A673 (cell line): Measurements from ENCODE around the gene CHD2. TPM values are rescaled to one million over a fixed set of nuclear protein-coding genes. Genes with fewer than 3 reads are reported as not detected.

ENCODE experiments used
- BruUV-seq: library from RNA; stranded (reverse); fragments of 400-500 nt; replicated peaks from 2 replicates; lab custom pipeline; 2021; lab: Mats Ljungman, UMichigan
- CTCF ChIA-PET: fragments of 300-600 bp; sonication (Branson Sonifier 250); formaldehyde crosslinking; loops from one replicate; lab custom pipeline; 2022; ENCODE audit warnings: antibody characterized with exemption; lab: Charles Lee
- POLR2A ChIA-PET: fragments of 300-600 bp; sonication (Branson Sonifier 250); formaldehyde crosslinking; loops from one replicate; lab custom pipeline; 2022; ENCODE audit warnings: antibody characterized with exemption; ENCODE audit not compliant: low non-redundant PET; lab: Charles Lee
- DNase-seq: peaks from one replicate; pipeline ENCODE4 v3.0.0-alpha.2; 2015; ENCODE audit warnings: low spot score
- H3K27ac ChIP-seq: fragments of 200-600 bp; sonication (generic); 2 replicates; pipeline ENCODE4 v1.5.1; 2016; ENCODE audit warnings: mixed run types, low read depth, mild to moderate bottlenecking, mixed read lengths, antibody characterized with exemption, low read length; ENCODE audit not compliant: poor library complexity, severe bottlenecking
- H3K27me3 ChIP-seq: fragments of 200-600 bp; sonication (generic); replicated peaks from 2 replicates; pipeline ENCODE4 v1.6.1; 2017; ENCODE audit warnings: mixed run types, low read depth, mild to moderate bottlenecking, mixed read lengths, antibody characterized with exemption, low read length; ENCODE audit not compliant: insufficient read depth, poor library complexity
- H3K36me3 ChIP-seq: fragments of 200-600 bp; sonication (generic); 2 replicates; pipeline ENCODE4 v1.6.1; 2016; ENCODE audit warnings: mixed run types, mild to moderate bottlenecking, mixed read lengths, antibody characterized with exemption, low read length; ENCODE audit not compliant: insufficient read depth, poor library complexity, severe bottlenecking
- H3K4me1 ChIP-seq: fragments of 200-600 bp; sonication (generic); 2 replicates; pipeline ENCODE4 v1.6.1; 2017; ENCODE audit warnings: mixed run types, mild to moderate bottlenecking, mixed read lengths, antibody characterized with exemption, low read length; ENCODE audit not compliant: insufficient read depth, poor library complexity, severe bottlenecking
- H3K4me3 ChIP-seq: fragments of 200-600 bp; sonication (generic); 2 replicates; pipeline ENCODE4 v1.5.1; 2016; ENCODE audit warnings: low read depth, mixed run types, mild to moderate bottlenecking, mixed read lengths, low read length; ENCODE audit not compliant: poor library complexity, severe bottlenecking
- H3K9me3 ChIP-seq: fragments of 200-600 bp; sonication (generic); 2 replicates; pipeline ENCODE4 v1.6.1; 2016; ENCODE audit warnings: mixed run types, low read depth, mild to moderate bottlenecking, mixed read lengths, antibody characterized with exemption, low read length; ENCODE audit not compliant: poor library complexity, severe bottlenecking
- EZH2 ChIP-seq: fragments of 200-600 bp; sonication (generic); IDR thresholded peaks from 2 replicates; pipeline ENCODE4 v1.6.1; 2017; ENCODE audit warnings: borderline replicate concordance, low read depth, mild to moderate bottlenecking, mixed read lengths, antibody characterized with exemption, low read length; ENCODE audit not compliant: poor library complexity, severe bottlenecking
- intact Hi-C: fragments of 100-400 bp; cut with micrococcal nuclease; formaldehyde crosslinking; loops from one replicate; pipeline ENCODE4 v1.10.0; 2022; ENCODE audit not compliant: unreplicated experiment
- total RNA-seq: library from RNA; stranded (reverse); gene quantifications from 2 replicates; pipeline ENCODE4 v1.2.3, GENCODE V29; 2021
- TF ChIP-seq, protein P1 (sequence below): fragments of 300-800, 200-600 bp; sonication (generic); conservative IDR thresholded peaks from 2 replicates; pipeline ENCODE4 v1.5.1; 2017; ENCODE audit warnings: low read depth, mild to moderate bottlenecking, antibody characterized with exemption, low read length, moderate library complexity, mixed read lengths

The CHD2 gene
- total RNA-seq, 1 experiment from 2014 or later, result 75.7 TPM

DNA sequence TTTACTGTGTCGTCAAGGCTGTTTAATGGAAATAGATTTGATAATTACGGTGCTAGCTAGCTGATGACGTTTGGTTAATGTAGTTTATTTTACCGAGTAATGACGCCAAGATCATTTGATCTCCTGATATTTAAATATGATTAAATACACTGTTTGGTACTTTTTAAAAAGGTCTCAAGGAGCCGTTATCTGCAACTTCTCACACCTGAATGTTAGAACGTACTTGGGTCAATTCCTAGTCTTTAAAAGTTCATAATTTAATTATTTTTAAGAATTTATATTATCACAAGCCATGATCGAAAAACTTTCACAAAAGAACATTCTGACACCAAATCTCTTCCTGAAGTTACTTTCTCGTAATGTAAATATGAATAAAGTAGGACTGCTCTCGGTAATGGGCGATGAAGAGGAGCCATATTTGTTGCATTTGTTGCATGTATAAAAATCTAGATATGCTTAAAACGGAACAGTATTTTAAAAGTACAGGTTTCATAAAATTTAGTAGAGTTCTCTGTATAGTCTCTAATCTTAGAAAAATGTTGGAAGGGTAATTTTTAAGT, 16.2 kb upstream of the CHD2 start:
- DNase-seq, result no peak
- Histone ChIP-seq H3K4me1 (peaks cover 35% of the 10 kb centered on the region), H3K36me3 (peaks cover 50% of the 10 kb centered on the region), H3K27me3 (no peaks in the 10 kb centered on the region), H3K27ac (peak overlapping the region; percentile 99), H3K9me3 (no peaks in the 10 kb centered on the region), H3K4me3 (peak overlapping the region; percentile 91)
- CTCF ChIA-PET, result no interaction called here
- BruUV-seq, result TSS peak; percentile 48
- POLR2A ChIA-PET, result no interaction called here
- TF ChIP-seq, protein P1, sequence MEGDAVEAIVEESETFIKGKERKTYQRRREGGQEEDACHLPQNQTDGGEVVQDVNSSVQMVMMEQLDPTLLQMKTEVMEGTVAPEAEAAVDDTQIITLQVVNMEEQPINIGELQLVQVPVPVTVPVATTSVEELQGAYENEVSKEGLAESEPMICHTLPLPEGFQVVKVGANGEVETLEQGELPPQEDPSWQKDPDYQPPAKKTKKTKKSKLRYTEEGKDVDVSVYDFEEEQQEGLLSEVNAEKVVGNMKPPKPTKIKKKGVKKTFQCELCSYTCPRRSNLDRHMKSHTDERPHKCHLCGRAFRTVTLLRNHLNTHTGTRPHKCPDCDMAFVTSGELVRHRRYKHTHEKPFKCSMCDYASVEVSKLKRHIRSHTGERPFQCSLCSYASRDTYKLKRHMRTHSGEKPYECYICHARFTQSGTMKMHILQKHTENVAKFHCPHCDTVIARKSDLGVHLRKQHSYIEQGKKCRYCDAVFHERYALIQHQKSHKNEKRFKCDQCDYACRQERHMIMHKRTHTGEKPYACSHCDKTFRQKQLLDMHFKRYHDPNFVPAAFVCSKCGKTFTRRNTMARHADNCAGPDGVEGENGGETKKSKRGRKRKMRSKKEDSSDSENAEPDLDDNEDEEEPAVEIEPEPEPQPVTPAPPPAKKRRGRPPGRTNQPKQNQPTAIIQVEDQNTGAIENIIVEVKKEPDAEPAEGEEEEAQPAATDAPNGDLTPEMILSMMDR, result no peak
- TF ChIP-seq EZH2, result no peak
- intact Hi-C loops, result loop anchor here (1.0 to 2.0 kb wide), 2 partner anchors 17 to 75 kb away; partner anchors contain the start of gene CHD2

DNA sequence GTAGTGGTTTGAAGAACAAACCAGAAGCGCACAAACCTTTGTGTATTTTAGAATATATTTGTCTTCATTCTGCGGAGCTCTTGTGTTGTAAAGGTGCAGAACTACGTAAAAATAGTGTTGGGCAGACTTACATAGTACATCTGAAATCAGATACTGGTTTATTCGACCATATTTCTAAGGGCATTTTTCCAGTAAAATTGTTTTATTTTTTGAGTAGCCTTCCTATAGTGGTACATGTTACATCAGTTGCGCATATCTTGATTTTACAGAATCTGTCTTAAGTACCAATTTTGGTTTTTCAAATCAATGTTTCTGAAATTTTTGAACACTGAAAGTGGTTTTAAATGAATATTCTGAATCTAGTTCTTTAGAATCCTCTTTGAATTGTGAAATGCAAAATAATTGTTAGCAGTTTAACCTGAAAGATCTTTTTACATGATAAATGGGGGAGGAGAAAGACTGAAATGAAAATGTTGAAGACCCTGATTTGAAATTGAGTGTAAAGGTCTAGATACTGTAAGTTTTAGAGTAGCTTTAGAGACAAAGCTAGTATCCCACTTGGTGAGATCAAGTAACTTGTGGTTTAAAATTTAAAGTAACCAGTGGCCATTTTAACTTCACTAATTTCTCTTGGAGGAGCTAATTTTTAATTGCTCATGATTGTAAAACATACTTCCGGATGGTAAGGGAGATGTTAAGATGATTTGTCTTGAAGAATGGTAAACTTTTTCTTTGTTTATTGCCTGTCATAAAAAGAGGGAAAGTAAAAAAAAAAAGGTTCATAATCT, 15.5 kb upstream of the CHD2 start:
- TF ChIP-seq, protein P1, result no peak
- no peak for TF ChIP-seq EZH2
- POLR2A ChIA-PET, result no interaction called here
- H3K27me3 ChIP-seq, result no peaks in the 10 kb centered on the region
- CTCF ChIA-PET, result interaction anchor here (0.7 kb wide), 1 partner anchor 9 kb away, joined by 7 read pairs; no protein-coding TSS in a partner anchor
- intact Hi-C loops, result loop anchor here (1.0 kb wide), 1 partner anchor 75 kb away; no protein-coding TSS in a partner anchor
- BruUV-seq, result no TSS peak
- no peaks in the 10 kb centered on the region for H3K9me3 ChIP-seq
- H3K4me3 ChIP-seq, result peak overlapping the region; percentile 91
- H3K36me3 ChIP-seq, result peaks cover 55% of the 10 kb centered on the region
- no peak for DNase-seq
- H3K4me1 ChIP-seq, result peaks cover 35% of the 10 kb centered on the region
- peak overlapping the region; percentile 99 for H3K27ac ChIP-seq

DNA sequence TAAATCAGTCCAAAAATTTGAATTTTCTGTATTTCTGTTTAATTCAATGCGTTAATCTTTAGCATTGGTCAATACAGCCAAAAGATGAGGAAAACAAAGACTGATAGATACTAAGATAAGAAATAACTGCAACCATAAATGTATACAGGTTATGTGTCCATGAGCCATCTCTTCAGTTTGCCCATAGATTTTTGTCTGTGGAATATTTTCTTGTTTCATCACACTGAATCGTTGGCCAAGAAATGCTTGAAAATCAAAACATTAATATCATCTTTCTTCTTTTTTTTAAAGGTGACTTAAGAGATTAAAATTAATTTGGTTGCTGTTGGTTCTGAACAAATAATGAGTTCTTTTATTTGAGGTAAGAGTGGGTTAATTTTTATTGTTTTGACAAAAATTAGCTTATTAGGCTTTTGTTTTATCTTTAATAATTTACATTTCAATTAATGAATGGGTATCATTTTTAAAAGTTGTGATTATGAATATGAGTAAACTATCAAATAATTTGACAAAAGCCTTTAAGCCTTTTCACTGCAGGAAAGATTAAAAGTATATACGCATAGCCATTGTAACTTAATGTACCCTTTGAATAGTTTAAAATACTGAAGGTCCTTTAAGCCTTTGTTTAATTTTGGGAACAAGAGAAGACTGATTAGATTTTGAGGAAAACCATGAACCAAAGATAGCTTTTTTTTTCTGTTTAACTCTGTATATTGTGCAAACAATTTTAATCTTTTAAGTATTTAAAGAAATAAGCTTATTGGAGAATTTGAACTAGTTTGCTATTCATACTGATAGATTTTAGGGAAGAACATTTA, 14.7 kb upstream of the CHD2 start:
- no peaks in the 10 kb centered on the region for H3K27me3 ChIP-seq
- H3K27ac ChIP-seq, result peak overlapping the region; percentile 99
- no TSS peak for BruUV-seq
- DNase-seq, result no peak
- peaks cover 61% of the 10 kb centered on the region for H3K36me3 ChIP-seq
- TF ChIP-seq, protein P1, result no peak
- TF ChIP-seq EZH2, result no peak
- peaks cover 35% of the 10 kb centered on the region for H3K4me1 ChIP-seq
- ChIA-PET POLR2A (no interaction called here), CTCF (interaction anchor here (0.7 kb wide), 1 partner anchor 9 kb away, joined by 7 read pairs; no protein-coding TSS in a partner anchor)
- intact Hi-C loops, result no loop called here
- peak overlapping the region; percentile 91 for H3K4me3 ChIP-seq
- no peaks in the 10 kb centered on the region for H3K9me3 ChIP-seq
